H9 (cell line): ENCODE results near the gene PPP1R7. TPM values are rescaled to one million over a fixed set of nuclear protein-coding genes. Genes with fewer than 3 reads are reported as not detected.

ENCODE experiments used
- DNase-seq: peaks from one replicate; pipeline ENCODE4 v3.0.0-alpha.2; 2017
- H2AFZ ChIP-seq: one replicate; pipeline ENCODE4 v1.6.1; 2013; ENCODE audit warnings: mild to moderate bottlenecking, low read length, control low read depth, moderate library complexity
- H2AK5ac ChIP-seq: 2 replicates; pipeline ENCODE4 v1.6.1; 2013; ENCODE audit warnings: low read length, control low read depth, mixed read lengths; ENCODE audit not compliant: insufficient read length
- H2BK120ac ChIP-seq: one replicate; pipeline ENCODE4 v1.6.1; 2013; ENCODE audit warnings: low read depth, mild to moderate bottlenecking, low read length, control low read depth, inconsistent platforms; ENCODE audit not compliant: poor library complexity, severe bottlenecking
- H2BK12ac ChIP-seq: 2 replicates; pipeline ENCODE4 v1.6.1; 2013; ENCODE audit warnings: low read length, control low read depth, mixed read lengths, low read depth; ENCODE audit not compliant: insufficient read length
- H2BK15ac ChIP-seq: 2 replicates; pipeline ENCODE4 v1.6.1; 2013; ENCODE audit warnings: low read depth, low read length, control low read depth
- H2BK20ac ChIP-seq: one replicate; pipeline ENCODE4 v1.6.1; 2013; ENCODE audit warnings: low read depth, mild to moderate bottlenecking, low read length, control low read depth, inconsistent platforms; ENCODE audit not compliant: poor library complexity, severe bottlenecking
- H2BK5ac ChIP-seq: 2 replicates; pipeline ENCODE4 v1.6.1; 2013; ENCODE audit warnings: low read length, control low read depth, mixed read lengths; ENCODE audit not compliant: insufficient read length
- H3K14ac ChIP-seq: 2 replicates; pipeline ENCODE4 v1.6.1; 2013; ENCODE audit warnings: low read length, control low read depth; ENCODE audit not compliant: insufficient read depth
- H3K18ac ChIP-seq: 2 replicates; pipeline ENCODE4 v1.6.1; 2013; ENCODE audit warnings: low read depth, mild to moderate bottlenecking, mixed read lengths, low read length, control low read depth; ENCODE audit not compliant: insufficient read length
- H3K23ac ChIP-seq: 2 replicates; pipeline ENCODE4 v1.6.1; 2013; ENCODE audit warnings: low read length, control low read depth, mixed read lengths, low read depth; ENCODE audit not compliant: insufficient read length
- H3K23me2 ChIP-seq: 2 replicates; pipeline ENCODE4 v1.6.1; 2013; ENCODE audit warnings: low read depth, mild to moderate bottlenecking, mixed read lengths, low read length, control low read depth; ENCODE audit not compliant: insufficient read length, poor library complexity, severe bottlenecking
- H3K27ac ChIP-seq: 2 replicates; pipeline ENCODE4 v1.5.1; 2013; ENCODE audit warnings: low read length, control low read depth, mixed read lengths, low read depth; ENCODE audit not compliant: insufficient read length
- H3K27me3 ChIP-seq: 2 replicates; pipeline ENCODE4 v1.6.1; 2013; ENCODE audit warnings: low read length, control low read depth, inconsistent platforms; ENCODE audit not compliant: insufficient read depth
- H3K4ac ChIP-seq: 2 replicates; pipeline ENCODE4 v1.6.1; 2013; ENCODE audit warnings: low read depth, mild to moderate bottlenecking, control low read depth, inconsistent platforms, low read length, moderate library complexity
- H3K4me1 ChIP-seq: 2 replicates; pipeline ENCODE4 v1.6.1; 2013; ENCODE audit warnings: low read length, control low read depth, inconsistent platforms; ENCODE audit not compliant: insufficient read depth
- H3K4me2 ChIP-seq: 2 replicates; pipeline ENCODE4 v1.6.1; 2013; ENCODE audit warnings: low read length, control low read depth, mixed read lengths; ENCODE audit not compliant: insufficient read length, insufficient read depth
- H3K56ac ChIP-seq: 2 replicates; pipeline ENCODE4 v1.6.1; 2013; ENCODE audit warnings: low read depth, mild to moderate bottlenecking, mixed read lengths, low read length, control low read depth; ENCODE audit not compliant: insufficient read length
- H3K79me1 ChIP-seq: 2 replicates; pipeline ENCODE4 v1.6.1; 2013; ENCODE audit warnings: low read depth, mild to moderate bottlenecking, moderate library complexity, low read length, control low read depth, inconsistent platforms; ENCODE audit not compliant: insufficient read depth, poor library complexity, severe bottlenecking
- H3K79me2 ChIP-seq: 2 replicates; pipeline ENCODE4 v1.6.1; 2013; ENCODE audit warnings: low read length, control low read depth, inconsistent platforms; ENCODE audit not compliant: insufficient read depth
- H3K9ac ChIP-seq: 2 replicates; pipeline ENCODE4 v1.6.1; 2013; ENCODE audit warnings: low read length, control low read depth, mixed read lengths; ENCODE audit not compliant: insufficient read length; ENCODE audit errors: extremely low read depth
- H3K9me3 ChIP-seq: one replicate; pipeline ENCODE4 v1.6.1; 2013; ENCODE audit warnings: low read depth, low read length, inconsistent platforms; ENCODE audit not compliant: control insufficient read depth
- H3T11ph ChIP-seq: one replicate; pipeline ENCODE4 v1.6.1; 2013; ENCODE audit warnings: mild to moderate bottlenecking, low read length, control low read depth, inconsistent platforms
- H4K20me1 ChIP-seq: one replicate; pipeline ENCODE4 v1.6.1; 2013; ENCODE audit not compliant: control insufficient read depth, insufficient read length, insufficient read depth
- H4K5ac ChIP-seq: 2 replicates; pipeline ENCODE4 v1.6.1; 2013; ENCODE audit warnings: low read depth, mild to moderate bottlenecking, mixed read lengths, low read length, control low read depth; ENCODE audit not compliant: insufficient read length
- H4K8ac ChIP-seq: replicated peaks from 2 replicates; pipeline ENCODE4 v1.6.1; 2013; ENCODE audit warnings: low read length, control low read depth, mixed read lengths, low read depth; ENCODE audit not compliant: insufficient read length
- H4K91ac ChIP-seq: 2 replicates; pipeline ENCODE4 v1.6.1; 2013; ENCODE audit warnings: low read depth, mild to moderate bottlenecking, moderate library complexity, mixed read lengths, low read length, control low read depth; ENCODE audit not compliant: insufficient read length
- H3K27ac Mint-ChIP-seq, 3 experiments: 2 replicates in 2 of 3; 3 replicates in 1 of 3; pipeline ENCODE4 v1.8.0; 2020 to 2021; ENCODE audit warnings: mixed read lengths in 3 of 3, mild to moderate bottlenecking in 1 of 3, moderate library complexity in 1 of 3
- H3K27me3 Mint-ChIP-seq: 2 replicates; pipeline ENCODE4 v1.8.0; 2021; ENCODE audit warnings: low read depth, mild to moderate bottlenecking, moderate library complexity, mixed read lengths
- H3K36me3 Mint-ChIP-seq, 3 experiments: 2 replicates in 2 of 3; 3 replicates in 1 of 3; pipeline ENCODE4 v1.8.0; 2020 to 2021; ENCODE audit warnings: low read depth in 3 of 3, mixed read lengths in 3 of 3; ENCODE audit not compliant: insufficient read depth in 1 of 3
- H3K4me1 Mint-ChIP-seq, 2 experiments: 2 replicates each; pipeline ENCODE4 v1.8.0; 2020; ENCODE audit warnings: mixed read lengths in 2 of 2
- H3K4me3 Mint-ChIP-seq, 2 experiments: 2 replicates in 1 of 2; 3 replicates in 1 of 2; pipeline ENCODE4 v1.8.0; 2020 to 2021; ENCODE audit warnings: mild to moderate bottlenecking in 2 of 2, mixed read lengths in 2 of 2, moderate library complexity in 1 of 2
- H3K9me3 Mint-ChIP-seq, 2 experiments: 2 replicates in 1 of 2; 3 replicates in 1 of 2; pipeline ENCODE4 v1.8.0; 2020; ENCODE audit warnings: mild to moderate bottlenecking in 2 of 2, mixed read lengths in 2 of 2, moderate library complexity in 1 of 2
- CTCF ChIP-seq: fragments of 200-600 bp; sonication (generic); conservative IDR thresholded peaks from 3 replicates; pipeline ENCODE4 v1.8.0; 2021; ENCODE audit warnings: antibody characterized with exemption, mild to moderate bottlenecking
- WGBS: extraction: QIAGEN DNeasy Blood & Tissue Kit; methylation state at CpG from one replicate; pipeline ENCODE4 v1.1.7; 2013; ENCODE audit warnings: missing lambda C conversion rate, low lambda C conversion rate, mixed read lengths; ENCODE audit not compliant: insufficient read length; ENCODE audit errors: extremely low coverage; 5-methylcytosine and 5-hydroxymethylcytosine counted together
- total RNA-seq: library from RNA; stranded (reverse); gene quantifications from 2 replicates; pipeline ENCODE4 v1.2.1, GENCODE V29; 2021

PPP1R7 gene
- total RNA-seq, 1 experiment from 2014 or later, result 60.2 TPM

GRCh38 chr2:241123816-241124536, 26.3 kb upstream of the PPP1R7 start:
- Histone ChIP-seq H4K91ac (no peak overlapping the region), H3K9me3 (no peaks in the 10 kb centered on the region), H3K56ac (no peak overlapping the region), H2BK120ac (no peak overlapping the region), H3K4me1 (no peaks in the 10 kb centered on the region), H3K27ac (no peak overlapping the region), H2BK12ac (no peak overlapping the region), H4K8ac (no peak overlapping the region), H2BK5ac (no peak overlapping the region), H3T11ph (no peak overlapping the region), H3K14ac (no peak overlapping the region), H2AK5ac (no peak overlapping the region), H2BK20ac (no peak overlapping the region), H2BK15ac (no peak overlapping the region), H3K79me2 (no peaks in the 10 kb centered on the region), H4K20me1 (no peaks in the 10 kb centered on the region), H2AFZ (no peak overlapping the region), H4K5ac (no peak overlapping the region), H3K4me2 (no peak overlapping the region), H3K18ac (no peak overlapping the region), H3K79me1 (no peaks in the 10 kb centered on the region), H3K4ac (no peak overlapping the region), H3K27me3 (no peaks in the 10 kb centered on the region), H3K23ac (no peak overlapping the region), H3K23me2 (no peaks in the 10 kb centered on the region), H3K9ac (no peak overlapping the region)
- Mint-ChIP-seq H3K4me3 (no peak overlapping the region), H3K36me3 (peaks cover 13 to 50% (median 40%) of the 10 kb centered on the region in 3 experiments; a peak in 6 of 7 replicates), H3K27ac (peak overlapping the region in 1 of 3 experiments; percentile 40; a peak in 1 of 7 replicates), H3K27me3 (no peaks in the 10 kb centered on the region), H3K4me1 (no peaks in the 10 kb centered on the region), H3K9me3 (no peaks in the 10 kb centered on the region)
- no CpG with 5 or more reads among the region's 16 CpGs for WGBS
- no peak for DNase-seq
- no peak for TF ChIP-seq CTCF
